HG03039 (cell line): ENCODE results near the gene PCDHGA5.
"Not testable (repeated sequence)": the region's sequence is repeated elsewhere in the genome, so short reads cannot be mapped to it uniquely, and the experiment has no call there.

Source experiments
- ATAC-seq: cut with Tn5 transposase; IDR thresholded peaks from one replicate; pipeline ENCODE4 v1.9.1; 2021; ENCODE audit warnings: mild to moderate bottlenecking, moderate library complexity; ENCODE audit not compliant: unreplicated experiment

PCDHGA5 gene

DNA sequence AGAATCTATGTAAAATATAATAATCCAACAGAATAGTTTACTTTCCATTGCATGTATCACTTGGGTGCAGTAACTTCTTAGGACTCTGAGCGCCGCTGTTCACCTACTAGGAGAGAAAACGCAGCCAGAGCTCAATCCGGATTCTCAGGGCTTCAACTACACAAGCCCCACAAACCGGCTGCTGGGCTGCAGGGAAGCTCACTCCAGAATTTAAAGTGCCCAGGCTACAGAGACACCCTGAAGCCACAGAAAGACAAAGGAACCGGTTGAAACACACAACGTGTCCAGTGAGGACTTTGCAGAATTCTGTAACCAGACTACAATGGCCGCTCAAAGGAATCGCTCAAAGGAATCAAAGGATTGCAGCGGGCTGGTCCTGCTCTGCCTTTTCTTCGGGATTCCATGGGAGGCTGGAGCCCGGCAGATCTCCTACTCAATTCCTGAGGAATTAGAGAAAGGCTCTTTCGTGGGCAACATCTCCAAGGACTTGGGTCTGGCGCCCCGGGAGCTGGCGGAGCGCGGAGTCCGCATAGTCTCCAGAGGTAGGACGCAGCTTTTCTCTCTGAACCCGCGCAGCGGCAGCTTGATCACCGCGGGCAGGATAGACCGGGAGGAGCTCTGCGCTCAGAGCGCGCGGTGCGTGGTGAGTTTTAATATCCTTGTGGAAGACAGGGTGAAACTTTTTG lies 49.0 kb downstream of the PCDHGA5 start, which contains the start of gene PCDHGA10:
PCDHGA10 (plus strand) TSS at position 134 of the 686 bp plus-strand sequence; CDS start at position 323, 189 bp downstream.
- peak; percentile 63 for ATAC-seq

- no peak for ATAC-seq
Measured at GRCh38 chr5:141413540-141414069, 49.6 kb downstream of the PCDHGA5 start.

- ATAC-seq = not testable (repeated sequence)
Measured at GRCh38 chr5:141414548-141415274, 50.7 kb downstream of the PCDHGA5 start.

- ATAC-seq = not testable (repeated sequence)
Measured at GRCh38 chr5:141415275-141415618, 51.3 kb downstream of the PCDHGA5 start.
